Measurements from ENCODE around the gene ZNF385B.
A peak's percentile ranks its signal among the peaks of the same experiment; 100 is the strongest.

Gene ZNF385B

GRCh38 chr2:179861027-179861415, 391 bp downstream of the ZNF385B start:
- Mint-ChIP-seq H3K27ac (no peak overlapping the region), H3K9me3 (no peaks in the 10 kb centered on the region), H3K36me3 (ENCODE audit: low read depth) (no peaks in the 10 kb centered on the region), H3K27me3 (ENCODE audit: low read depth) (peaks cover 85% of the 10 kb centered on the region), H3K4me1 (peaks cover 25% of the 10 kb centered on the region), H3K4me3 (peak overlapping the region in 2 of 3 experiments; percentile 73 to 76)
- TF ChIP-seq CTCF (IDR thresholded peaks at IDR 0.05; ENCODE audit: unreplicated experiment in 3 of 3): no peak

GRCh38 chr2:179860255-179861026, 971 bp downstream of the ZNF385B start:
- Mint-ChIP-seq H3K36me3 (ENCODE audit: low read depth) (no peaks in the 10 kb centered on the region), H3K27ac (no peak overlapping the region), H3K27me3 (ENCODE audit: low read depth) (peaks cover 89% of the 10 kb centered on the region), H3K9me3 (no peaks in the 10 kb centered on the region), H3K4me1 (peaks cover 25% of the 10 kb centered on the region), H3K4me3 (peak overlapping the region; percentile 73 to 82 (median 76))
- no peak for TF ChIP-seq CTCF (IDR thresholded peaks at IDR 0.05; ENCODE audit: unreplicated experiment in 3 of 3)

- no peak for TF ChIP-seq CTCF (IDR thresholded peaks at IDR 0.05; ENCODE audit: unreplicated experiment in 3 of 3)
- Mint-ChIP-seq H3K4me1 (peaks cover 20% of the 10 kb centered on the region), H3K9me3 (no peaks in the 10 kb centered on the region), H3K27ac (no peak overlapping the region), H3K27me3 (ENCODE audit: low read depth) (peaks cover 86% of the 10 kb centered on the region), H3K4me3 (peak overlapping the region; percentile 17 to 82 (median 24)), H3K36me3 (ENCODE audit: low read depth) (no peaks in the 10 kb centered on the region)
Observed at GRCh38 chr2:179859523-179859922, 1.9 kb downstream of the ZNF385B start.

GRCh38 chr2:179857236-179857635, 4.2 kb downstream of the ZNF385B start:
- no peak overlapping the region for H3K27ac Mint-ChIP-seq
- peaks cover 64% of the 10 kb centered on the region for H3K27me3 Mint-ChIP-seq (ENCODE audit: low read depth)
- H3K9me3 Mint-ChIP-seq: no peaks in the 10 kb centered on the region
- peaks cover 16% of the 10 kb centered on the region for H3K4me1 Mint-ChIP-seq
- H3K36me3 Mint-ChIP-seq (ENCODE audit: low read depth): no peaks in the 10 kb centered on the region
- no peak for TF ChIP-seq CTCF (IDR thresholded peaks at IDR 0.05; ENCODE audit: unreplicated experiment in 3 of 3)
- no peak overlapping the region for H3K4me3 Mint-ChIP-seq

GRCh38 chr2:179856205-179856604, 5.2 kb downstream of the ZNF385B start:
- Mint-ChIP-seq H3K4me3 (no peak overlapping the region), H3K36me3 (ENCODE audit: low read depth) (no peaks in the 10 kb centered on the region), H3K27ac (no peak overlapping the region), H3K4me1 (peaks cover 9% of the 10 kb centered on the region), H3K9me3 (no peaks in the 10 kb centered on the region), H3K27me3 (ENCODE audit: low read depth) (peaks cover 55% of the 10 kb centered on the region)
- no peak for TF ChIP-seq CTCF (IDR thresholded peaks at IDR 0.05; ENCODE audit: unreplicated experiment in 3 of 3)

GRCh38 chr2:179855673-179856072, 5.7 kb downstream of the ZNF385B start:
- Mint-ChIP-seq H3K27ac (no peak overlapping the region), H3K27me3 (ENCODE audit: low read depth) (peaks cover 54% of the 10 kb centered on the region), H3K9me3 (no peaks in the 10 kb centered on the region), H3K4me3 (no peak overlapping the region), H3K36me3 (ENCODE audit: low read depth) (no peaks in the 10 kb centered on the region), H3K4me1 (peaks cover 9% of the 10 kb centered on the region)
- no peak for TF ChIP-seq CTCF (IDR thresholded peaks at IDR 0.05; ENCODE audit: unreplicated experiment in 3 of 3)
